Posterior cingulate gyrus (tissue), 11 donors: ENCODE results near the gene DOC2B.
"Not testable (repeated sequence)": the region's sequence is repeated elsewhere in the genome, so short reads cannot be mapped to it uniquely, and the experiment has no call there.

ENCODE experiments used
- DNase-seq, 10 donors: peaks; one replicate each; pipeline versions ENCODE4 v3.0.0 to v3.0.0-alpha.2; 2020 to 2021; ENCODE audit warnings: mixed read lengths in 3 of 10
- intact Hi-C: fragments of 100-400 bp; cut with DNase I; formaldehyde crosslinking; loops from one replicate; pipeline ENCODE4 v1.15.1; 2023

DOC2B gene

DNA sequence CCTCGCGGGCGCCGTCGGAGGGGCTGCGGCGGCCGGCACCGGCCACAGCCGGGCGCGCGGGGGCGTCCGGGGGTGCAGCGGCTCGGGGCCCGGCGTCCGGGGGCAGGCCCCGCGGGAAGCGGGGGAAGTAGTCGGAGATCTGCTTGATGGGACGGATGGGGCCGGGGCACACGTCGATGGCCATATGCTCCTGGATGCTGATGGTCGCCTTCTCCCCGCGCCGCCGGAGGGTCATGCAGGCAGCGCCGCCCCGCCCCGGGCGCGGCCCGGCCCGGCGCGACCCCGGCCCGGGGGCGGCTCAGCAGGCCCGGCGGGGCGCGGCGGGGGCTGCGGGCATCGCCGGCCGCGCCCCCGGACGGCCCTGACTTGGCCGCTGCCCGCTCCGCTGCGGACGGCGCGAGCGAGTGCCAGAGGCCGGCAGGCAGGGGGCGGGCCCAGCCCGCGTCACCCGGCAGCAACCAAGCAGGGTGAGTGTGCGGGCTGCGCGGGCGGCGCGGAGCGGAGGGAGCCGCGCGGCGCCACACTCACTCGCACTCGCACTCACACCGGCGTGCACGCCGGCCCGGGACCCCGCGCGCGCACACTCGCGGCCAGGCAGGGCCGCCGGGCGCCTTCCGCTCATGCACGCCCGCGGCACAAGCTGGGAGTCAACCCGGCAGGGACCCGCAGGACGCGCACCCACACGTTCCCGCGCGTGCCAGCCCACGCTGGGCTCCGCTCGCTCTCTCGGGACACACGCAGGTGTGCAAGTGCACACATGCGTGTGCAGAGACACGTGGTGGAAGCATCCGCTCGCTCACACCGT lies at the start of gene DOC2B:
Gene DOC2B (minus strand): TSS at position 406 of the 805 bp plus-strand sequence. CDS start 171 bp downstream, at position 235.
- intact Hi-C loops, result no loop called here
- peak in 7 of 10 donors; percentile 34 to 93 (median 47) for DNase-seq

DNA sequence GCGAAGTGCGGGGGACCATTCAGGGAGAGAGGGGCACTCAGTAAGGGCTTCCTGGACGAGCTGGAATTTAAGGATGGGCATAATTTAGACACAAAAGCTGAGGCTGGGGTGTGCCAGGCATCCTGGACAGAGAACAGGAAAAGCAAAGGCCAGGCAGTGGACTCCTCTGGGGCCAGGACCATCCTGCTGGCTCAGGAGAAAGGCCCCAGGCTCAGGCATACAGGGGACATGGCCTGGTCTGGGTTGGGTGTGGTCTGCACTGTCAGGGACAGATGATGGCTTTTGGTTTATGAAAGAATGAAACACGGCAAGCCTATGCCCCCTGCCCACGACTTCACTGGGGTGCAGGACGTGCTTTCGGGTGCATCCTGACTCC lies 48.9 kb upstream of the DOC2B start:
- DNase-seq, result peak in 2 of 10 donors; percentile 7 to 51
- intact Hi-C loops, result no loop called here

DNA sequence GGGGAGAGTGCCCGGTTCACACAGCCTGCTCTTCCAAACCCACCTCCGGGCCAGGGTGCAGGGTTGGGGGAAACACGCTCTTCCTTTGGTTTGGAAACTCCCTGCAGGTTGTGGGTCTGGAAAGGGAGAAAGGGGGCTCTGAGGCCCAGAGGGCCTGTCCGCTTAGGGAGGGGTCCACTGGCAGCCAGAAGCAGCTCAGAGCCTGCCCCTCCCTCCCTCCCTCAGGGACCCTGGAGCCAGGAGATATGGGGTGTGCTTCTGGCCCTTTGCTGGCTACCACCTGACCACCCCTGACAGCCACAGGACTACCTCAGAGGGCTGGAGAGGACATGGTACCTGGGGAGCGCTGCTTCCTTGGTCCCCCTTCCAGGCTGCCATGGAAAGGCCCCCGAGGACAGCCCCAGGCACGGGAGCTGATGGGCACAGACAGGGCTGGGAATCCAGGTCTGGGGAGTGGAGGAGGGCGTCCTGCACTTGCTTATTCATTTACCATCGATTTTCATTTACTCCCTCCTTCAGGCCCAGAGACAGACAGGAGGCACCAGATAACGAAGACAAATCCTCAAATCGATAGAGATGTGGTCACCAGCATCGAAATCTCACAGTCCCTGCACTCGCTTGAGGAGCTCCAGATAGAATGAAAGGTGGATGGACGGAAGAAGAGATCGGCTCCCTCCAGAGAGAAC lies 48.4 kb upstream of the DOC2B start:
- intact Hi-C loops, result no loop called here
- peak in 4 of 10 donors; percentile 1 to 73 (median 26) for DNase-seq

DNA sequence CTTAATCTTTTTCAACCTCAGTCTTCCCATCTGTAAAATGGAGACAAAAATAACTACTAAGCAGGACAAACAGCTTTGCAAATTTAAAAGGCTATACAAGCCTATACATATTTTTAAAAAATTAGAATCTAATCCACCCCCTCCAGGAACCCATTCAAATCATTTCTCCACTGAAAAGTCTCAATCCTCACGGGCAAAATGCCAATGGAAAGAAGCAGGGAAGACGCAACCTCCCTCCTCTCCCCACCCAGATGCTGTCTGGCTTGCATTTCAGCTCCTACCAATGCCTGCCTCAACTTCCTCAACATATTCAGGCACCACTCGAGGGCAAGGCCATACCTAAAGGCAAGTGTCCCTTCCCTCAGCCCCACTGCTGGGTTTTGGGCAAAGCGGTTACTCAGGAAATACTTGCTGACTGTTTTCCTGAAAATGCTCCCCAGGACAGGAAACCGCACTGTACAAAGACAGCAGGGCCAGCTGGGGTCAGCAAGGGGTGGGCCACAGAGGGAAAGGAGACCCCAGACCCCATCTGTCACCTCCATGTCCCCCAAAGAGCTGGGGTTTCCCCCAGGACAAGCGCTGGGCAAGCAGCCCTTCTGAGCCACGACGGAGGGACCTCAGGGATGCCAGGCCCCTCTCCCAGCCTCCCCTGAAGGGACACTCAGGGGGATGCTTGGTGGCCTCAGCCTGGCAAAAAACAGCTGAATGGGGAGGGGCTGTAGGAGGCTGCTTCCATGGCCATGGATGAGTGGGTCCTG lies 47.7 kb upstream of the DOC2B start:
- peak in 4 of 10 donors; percentile 5 to 30 (median 15) for DNase-seq
- intact Hi-C loops, result no loop called here

DNA sequence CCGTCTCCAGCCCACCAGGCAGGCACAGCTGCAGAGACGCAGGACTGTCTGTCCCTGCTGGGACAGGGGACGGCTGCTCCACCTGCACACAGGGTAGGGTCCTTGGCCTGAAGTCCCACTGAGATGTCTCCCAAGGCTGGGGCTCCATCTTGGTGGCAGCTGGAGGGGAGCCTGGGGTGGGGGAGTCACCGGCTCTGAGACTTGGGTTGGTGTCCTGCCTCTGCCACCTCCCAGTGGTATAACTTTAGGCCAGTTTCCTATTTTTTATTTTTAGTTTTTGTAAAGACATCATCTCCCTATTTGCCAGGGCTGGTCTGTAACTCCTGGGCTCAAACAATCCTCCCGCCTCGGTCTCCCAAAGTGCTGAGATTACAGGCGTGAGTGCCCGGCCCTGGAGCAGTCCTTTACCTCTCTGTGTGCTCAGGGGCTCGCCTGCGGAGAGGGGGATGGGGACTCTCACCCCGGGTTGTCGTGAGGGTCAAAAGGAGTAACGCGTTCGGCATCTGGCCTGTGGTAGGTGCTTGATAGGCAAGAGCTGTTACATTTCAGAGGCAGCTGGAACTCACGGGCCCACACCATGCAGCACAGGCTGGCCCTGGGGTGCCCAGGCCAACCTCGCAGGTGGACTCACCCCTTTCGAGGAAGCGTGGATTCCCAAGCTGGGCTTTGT lies 46.6 kb upstream of the DOC2B start:
- peak in 4 of 10 donors; percentile 6 to 84 (median 50) for DNase-seq
- intact Hi-C loops, result no loop called here

DNA sequence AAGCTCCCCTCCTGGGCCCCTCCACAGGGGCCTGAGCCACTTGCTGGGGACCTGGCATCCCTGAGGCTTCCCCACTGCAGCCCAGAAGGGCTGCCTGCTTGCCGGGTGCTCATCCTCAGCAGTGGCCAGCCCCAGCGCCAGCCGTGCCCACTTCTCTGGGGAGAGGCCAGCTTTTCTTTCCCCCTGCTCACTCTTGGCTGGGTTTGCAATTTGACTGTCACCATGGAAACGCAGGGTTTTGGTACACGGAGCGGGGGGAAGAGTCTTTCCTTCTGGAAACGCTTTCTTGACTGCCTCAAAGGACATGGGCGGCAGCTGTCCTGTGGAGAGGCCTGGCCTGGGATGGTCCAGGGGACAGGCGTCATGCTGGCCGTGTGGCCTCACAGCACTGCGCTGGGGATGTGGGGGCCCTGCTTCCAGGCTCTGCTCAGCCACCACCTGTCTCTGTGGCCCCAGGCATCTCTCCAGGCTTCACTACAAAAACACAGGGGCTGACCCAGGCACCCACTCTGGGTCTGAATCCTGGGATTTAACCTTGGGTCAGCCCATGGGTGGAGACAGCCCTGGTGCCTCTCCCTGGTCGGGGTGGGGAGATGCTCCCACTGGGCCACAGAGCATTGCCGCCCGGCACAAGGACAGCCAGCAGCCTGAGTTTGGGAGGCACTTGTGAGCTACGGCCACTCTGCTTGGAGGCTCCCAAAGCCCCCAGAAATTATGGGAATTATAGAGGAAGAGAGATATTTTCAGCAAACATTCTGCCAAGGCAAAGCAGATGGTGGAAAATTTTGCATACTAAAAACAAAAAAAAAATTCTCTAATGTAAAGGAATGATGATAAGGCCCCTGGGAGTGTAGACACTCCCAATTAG lies 45.9 kb upstream of the DOC2B start:
- DNase-seq, result peak in 9 of 10 donors; percentile 28 to 94 (median 71)

DNA sequence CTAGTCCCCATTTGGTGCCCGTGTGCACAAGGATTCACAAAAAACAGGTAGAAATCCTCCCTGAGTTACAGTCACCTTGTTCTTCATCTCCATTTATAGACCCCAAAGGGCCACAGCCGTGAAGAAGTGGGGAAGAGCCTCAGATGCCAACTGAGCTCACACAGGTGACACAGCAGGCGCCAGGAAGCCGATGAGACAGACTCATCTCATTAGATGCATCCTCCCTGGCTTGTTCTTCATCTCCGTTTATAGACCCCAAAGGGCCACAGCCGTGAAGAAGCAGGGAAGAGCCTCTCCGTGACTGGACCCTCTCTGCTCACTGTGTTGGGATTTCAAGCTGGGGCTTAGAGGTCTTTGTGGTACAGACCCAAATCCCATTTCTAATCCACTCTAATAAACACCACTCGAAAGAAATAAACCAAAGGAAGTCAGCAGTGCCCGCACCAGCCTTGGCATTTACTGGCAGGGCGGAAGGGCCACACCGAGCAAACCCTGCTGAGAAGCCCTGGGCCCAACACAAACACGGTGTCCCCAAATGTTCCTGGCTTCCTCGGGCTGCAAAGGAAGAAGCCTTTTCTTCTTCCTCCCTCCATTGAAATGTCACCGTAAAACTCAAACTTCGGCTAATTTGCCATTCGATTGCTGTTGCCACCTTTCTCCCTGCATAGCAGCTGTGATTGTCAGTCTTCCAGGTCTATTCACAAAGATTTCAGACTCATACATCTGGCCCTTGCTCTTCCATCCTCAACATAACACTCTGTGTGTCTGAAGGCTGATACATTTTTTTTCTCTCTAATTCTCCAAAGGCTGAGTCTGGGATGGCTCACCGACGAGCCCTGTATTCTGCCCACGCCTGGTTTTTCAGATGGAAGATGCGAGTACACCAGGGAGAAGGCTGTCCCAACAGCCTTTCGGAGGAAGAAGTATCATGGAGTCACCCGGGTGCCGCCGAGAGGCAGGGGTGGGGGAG lies 44.9 kb upstream of the DOC2B start:
- intact Hi-C loops, result no loop called here
- DNase-seq, result peak in 4 of 10 donors; percentile 26 to 87 (median 80)

More for the DNA sequence above, 45.9 kb upstream of the DOC2B start:
- intact Hi-C loops, result no loop called here

DNA sequence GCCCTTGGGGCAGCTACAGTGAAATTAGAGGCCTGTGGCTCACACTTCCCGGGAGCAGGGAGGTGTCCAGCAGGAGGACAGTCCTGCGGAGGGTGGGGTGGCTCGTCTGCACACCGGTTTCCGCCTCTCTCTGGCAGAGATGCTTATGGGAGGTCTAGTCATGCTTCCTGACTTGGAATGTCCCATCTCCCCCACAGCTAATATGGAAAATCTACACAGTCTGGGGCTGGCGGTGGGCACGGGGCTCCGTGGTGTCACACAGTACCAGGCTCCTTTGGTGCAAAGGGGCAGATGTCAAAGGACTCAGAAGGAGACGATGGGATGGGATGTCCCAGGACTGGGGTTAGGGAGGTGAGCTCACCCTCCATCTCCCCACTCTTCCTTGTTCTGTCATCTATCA lies 44.1 kb upstream of the DOC2B start:
- peak in 3 of 10 donors; percentile 15 to 79 (median 39) for DNase-seq
- intact Hi-C loops, result no loop called here

DNA sequence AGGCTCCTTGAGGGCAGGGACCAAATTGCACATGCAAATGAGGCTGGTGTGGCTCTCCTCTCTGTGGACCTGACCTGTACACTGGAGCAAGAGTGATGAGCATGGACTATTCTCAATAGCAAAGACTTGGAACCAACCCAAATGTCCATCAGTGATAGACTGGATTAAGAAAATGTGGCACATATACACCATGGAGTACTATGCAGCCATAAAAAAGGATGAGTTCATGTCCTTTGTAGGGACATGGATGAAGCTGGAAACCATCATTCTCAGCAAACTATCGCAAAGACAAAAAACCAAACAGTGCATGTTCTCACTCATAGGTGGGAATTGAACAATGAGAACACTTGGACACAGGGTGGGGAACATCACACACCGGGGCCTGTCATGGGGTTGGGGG lies 43.1 kb upstream of the DOC2B start:
- DNase-seq, intact Hi-C loops: not testable (repeated sequence)

DNA sequence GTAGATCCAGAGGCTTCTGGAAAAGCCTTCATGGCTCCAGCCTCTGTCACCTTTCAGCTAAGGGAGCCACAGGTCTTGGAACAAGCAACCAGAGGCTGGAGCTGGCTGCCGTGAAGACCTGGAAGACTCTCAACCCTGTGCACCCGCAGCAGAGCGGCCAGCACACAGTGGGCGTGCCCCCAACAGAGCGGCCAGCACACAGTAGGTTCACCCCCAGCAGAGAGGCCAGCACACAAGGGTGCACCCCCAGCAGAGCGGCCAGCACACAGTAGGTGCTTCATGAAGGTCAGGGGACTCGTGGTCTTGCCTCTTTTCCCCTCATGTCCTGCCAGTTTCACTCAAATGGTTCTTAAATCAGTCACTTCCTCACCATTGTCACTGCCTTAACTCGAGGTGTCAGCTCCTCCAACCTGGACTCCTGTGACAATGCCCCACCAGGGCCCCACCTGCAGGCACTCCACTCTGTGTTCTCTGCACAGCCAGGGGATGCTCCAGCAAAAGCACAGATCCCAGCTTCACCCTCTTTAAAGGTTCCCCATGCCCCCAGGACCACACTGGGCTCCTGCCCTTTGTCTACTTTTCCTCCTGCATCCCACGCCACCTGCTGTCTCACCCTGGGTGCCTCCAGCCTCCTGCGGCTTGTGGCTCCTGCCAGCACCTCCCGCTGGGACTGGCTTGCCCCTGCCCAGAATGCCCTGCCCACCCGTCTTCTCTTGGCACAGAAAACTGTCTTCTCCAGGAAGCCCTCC lies 42.4 kb upstream of the DOC2B start:
- intact Hi-C loops, result no loop called here
- peak in 4 of 10 donors; percentile 5 to 72 (median 22) for DNase-seq

DNA sequence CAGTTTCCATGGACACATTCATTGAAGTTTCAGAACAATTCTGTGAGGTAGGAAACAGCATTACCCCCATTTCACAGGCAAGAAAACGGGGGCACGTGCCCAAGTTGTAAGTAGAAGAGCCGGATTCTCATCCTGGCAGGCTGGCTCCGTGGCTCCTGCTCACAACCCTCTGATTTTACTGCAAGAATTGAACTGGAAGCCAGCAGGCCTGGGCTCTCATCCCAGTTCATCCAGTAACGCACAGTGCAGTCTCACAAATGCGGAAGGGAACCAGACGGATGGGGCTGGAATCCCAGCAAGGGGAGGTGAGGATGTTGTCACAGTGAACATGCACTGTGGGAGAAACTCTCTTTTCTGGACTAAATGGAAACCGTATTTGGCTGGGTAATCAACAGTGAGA lies 40.7 kb upstream of the DOC2B start:
- DNase-seq, result peak in 6 of 10 donors; percentile 8 to 84 (median 37)
- intact Hi-C loops, result no loop called here

DNA sequence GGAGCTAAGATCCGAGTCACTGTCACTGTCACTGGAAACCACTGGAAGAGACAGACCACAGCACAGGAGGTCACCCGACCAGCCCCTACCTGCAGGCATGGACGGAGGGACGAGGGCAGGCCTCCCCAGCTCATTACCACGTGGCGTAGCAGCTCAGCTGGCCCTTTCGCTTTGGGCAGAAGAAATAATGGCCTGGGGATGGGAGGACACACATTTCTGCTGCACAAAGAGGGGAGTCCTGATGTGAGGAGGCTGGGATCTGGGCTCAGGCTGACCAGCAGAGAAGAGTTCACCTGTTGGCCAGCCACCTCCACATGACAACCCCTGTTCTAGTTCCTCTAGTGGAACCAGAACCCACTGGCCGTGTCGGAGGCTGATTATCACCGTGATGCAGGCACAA lies 38.2 kb upstream of the DOC2B start:
- intact Hi-C loops, result no loop called here
- DNase-seq, result peak in 3 of 10 donors; percentile 2 to 51 (median 24)

DNA sequence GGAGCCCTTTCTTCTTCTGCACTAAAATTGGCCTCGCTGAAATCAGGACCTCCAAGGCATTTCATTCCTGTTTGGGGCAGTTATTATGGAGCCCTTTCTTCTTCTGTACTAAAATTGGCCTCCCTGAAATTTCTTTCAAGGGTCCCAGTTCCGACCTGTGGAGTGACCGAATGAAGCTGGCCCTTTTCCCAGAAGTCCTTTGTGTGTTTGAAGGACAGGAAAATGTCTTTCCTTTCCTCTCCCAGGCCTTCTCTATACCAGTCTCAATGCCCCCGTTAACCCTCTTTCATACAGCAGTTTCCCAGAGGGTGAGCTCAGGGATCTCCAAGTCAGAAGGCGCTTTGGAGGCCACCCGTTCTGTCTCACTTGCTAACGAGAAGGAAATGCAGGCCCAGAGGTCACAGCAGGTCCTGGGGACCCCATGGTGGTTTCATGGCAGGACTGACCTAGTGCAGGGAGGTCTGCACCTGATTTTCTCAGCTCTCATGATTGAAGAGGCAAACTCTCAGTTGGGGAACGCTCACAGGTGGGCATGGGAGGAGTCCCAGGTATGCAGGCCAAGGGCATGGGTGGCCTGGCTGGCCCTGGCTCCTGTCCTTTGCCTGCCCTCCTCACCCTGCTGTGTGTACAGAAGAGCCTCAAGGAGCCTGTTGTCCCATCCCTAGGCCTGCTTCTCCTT lies 37.1 kb upstream of the DOC2B start:
- DNase-seq, result peak in 4 of 10 donors; percentile 5 to 77 (median 47)
- intact Hi-C loops, result no loop called here

DNA sequence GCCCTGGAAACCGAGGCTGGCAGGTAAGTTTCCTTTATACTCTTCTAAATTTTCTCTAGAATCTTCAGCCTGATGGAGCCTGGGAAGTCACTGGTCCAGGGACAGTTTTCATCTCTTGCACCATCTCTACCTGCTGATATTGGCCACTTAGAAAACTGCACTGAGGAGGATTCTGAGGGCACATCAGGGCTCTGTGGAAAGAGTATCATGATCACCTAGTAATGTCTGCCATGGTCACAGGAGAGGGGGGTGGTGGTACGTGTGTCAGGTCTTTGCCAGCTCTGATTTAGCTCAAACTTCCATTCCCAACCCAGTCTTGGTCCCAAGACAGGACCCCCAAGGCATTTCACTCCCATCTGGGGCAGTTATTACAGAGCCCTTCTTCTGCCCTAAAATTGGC lies 35.2 kb upstream of the DOC2B start:
- intact Hi-C loops, result no loop called here
- DNase-seq, result peak in 1 of 10 donors; percentile 16

DNA sequence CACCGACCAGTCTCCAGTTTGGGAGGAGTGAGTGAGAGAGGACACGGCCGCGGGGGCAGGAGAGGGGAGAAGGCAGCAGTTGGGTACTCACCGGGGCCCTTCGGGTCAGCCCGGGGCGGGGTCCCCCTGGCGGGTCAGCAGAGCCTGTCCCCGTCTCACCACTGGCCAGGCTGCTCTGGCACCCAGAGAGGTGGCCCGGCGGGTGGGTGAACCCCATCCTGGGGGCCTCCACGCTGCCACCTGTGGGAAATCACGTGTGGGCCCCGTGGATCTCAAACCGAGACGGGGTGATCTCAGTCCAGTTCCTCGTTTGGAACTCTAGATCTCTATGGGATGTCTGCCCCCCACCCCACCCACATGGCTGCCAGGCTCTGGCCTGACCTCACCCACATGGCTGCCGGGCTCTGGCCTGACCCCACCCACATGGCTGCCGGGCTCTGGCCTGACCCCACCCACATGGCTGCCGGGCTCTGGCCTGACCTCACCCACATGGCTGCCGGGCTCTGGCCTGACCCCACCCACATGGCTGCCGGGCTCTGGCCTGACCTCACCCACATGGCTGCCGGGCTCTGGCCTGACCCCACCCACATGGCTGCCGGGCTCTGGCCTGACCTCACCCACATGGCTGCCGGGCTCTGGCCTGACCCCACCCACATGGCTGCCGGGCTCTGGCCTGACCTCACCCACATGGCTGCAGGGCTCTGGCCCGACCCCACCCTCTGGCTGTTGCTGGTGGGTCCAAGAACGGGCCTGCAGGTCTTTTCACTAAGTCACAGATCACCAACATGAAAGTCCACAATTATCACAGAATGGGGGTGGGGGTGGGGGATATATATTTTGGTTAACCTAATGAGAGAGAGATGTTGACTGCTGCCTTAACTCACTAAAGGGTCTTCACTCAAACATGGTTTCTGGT lies 34.4 kb upstream of the DOC2B start:
- intact Hi-C loops, result not testable (repeated sequence)
- DNase-seq, result peak in 2 of 10 donors; percentile 47 to 86

DNA sequence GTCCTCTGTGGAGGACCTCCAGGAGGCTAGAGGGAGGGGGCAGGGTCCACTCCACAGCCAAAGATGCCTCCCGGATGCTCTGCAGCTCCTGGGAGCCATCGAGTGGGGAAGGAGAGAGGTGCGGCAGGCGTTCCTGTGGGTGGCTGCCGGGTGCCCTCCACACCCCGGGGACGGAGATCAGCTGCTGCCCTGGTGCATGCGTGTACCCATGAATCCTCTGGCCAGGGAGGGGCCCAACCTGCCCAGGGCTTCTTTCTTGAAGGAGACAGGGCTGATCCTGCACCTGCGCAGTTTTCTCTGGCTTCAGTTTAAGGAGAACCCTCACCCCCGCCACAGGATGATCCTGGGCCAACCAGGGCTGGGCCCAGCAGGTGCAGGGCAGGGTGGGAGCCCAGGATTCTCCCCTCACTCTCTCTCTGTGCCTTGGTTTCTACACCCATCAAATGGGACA lies 33.5 kb upstream of the DOC2B start:
- peak in 2 of 10 donors; percentile 71 to 76 for DNase-seq
- intact Hi-C loops, result no loop called here
